GM19463 (cell line): ENCODE results near the gene ZNF536.

Experiments
- ATAC-seq: cut with Tn5 transposase; IDR thresholded peaks from one replicate; pipeline ENCODE4 v1.9.1; 2021; ENCODE audit warnings: mild to moderate bottlenecking, moderate library complexity; ENCODE audit not compliant: unreplicated experiment

The ZNF536 gene

DNA sequence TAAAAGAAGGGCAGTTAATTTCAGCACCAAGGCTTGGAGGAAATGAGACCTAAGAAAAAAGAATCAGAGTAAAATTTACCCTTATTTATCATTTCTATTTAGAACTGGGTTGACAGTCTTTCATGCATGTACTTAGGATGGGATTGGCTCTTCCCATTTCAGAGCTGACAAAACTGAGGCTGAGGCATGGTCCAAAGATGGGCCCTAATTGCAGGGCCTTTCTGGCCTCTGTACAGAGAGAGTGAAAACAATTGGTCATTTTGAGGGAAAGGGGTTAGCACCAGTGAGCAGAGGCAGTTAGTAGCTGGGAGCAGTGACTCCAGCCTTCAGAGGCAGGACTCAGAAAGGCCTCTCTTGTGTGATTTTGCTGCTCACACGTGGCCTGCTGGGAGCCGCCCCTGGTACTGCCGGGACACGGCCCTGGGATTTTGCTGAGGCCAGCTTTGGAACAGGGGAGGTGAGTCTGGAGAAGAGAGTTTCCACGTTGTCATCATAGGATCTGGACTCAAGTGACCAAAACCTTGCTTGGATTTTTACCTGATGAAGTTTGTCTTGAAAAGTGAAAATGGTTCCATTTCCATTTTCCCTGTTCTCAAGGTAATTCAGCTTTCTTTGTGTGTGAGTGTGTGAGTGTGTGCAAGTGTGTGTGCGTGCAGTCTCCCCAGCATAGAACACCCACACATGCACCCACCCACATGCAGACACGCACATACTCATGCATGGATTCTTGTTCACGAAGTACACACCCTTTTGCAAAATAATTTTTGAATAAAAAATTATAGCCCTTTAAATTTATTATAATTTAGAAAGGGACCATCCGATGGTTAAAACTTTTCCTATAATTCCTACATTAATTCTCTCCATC is at the start of gene ZNF536:
Gene ZNF536 (plus strand): TSS at position 425 of the 865 bp plus-strand sequence. CDS start 71,179 bp downstream, outside the sequence.
- no peak for ATAC-seq

DNA sequence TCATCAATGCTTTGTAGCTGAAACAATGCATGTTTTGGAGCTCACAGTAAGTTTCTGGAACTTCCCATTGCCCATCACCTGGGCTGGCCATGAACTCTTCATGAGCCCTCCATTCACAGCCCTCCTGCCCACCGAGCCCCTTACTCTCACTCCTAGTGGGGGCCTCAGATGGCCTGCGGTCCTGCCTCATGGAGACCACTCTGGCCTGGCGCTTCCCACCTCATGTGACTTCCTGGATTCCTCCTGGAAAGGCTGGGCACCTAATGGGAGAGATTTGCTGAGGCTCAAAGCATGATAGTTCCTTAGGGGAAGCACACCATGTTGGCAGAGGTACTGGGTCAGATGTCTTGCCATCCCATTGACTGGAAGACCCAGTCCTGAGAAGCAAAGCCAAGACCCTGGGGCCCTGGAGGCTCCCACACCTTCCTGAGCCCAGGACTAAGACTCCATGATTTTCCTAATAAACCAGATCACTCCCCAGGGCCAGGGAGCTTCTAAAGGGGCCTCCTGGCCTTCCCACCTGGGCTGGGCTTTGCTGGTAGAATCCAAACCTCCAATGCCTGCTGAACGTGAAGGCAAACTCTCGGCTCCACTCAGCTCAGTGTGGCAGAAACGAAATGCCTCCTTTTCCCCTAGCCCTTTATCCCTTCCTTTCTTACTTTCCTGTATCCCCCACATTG is 49.4 kb upstream of the ZNF536 start:
- no peak for ATAC-seq

- ATAC-seq, result no peak
Measured at GRCh38 chr19:30323904-30324303, 48.3 kb upstream of the ZNF536 start.

DNA sequence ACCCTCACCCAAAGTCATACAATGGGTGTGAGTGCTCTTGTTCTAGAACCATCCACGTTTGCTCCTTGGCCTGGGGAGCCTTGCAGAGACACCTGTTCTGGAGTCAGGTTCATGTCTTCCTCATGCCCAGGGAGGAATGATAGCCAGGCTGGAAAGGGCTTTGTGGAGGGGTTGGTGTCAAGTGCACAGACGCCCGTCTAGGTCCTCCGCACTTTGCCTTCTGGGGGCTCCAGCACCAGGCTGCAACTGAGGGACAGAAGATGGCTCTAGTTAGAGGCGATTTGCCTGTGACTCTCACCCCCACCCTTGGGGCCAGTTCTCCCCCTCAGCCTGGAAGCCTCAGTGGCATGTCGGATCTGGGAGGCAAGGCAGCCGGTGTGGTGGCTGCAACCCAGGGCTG is 47.2 kb upstream of the ZNF536 start:
- no peak for ATAC-seq

- ATAC-seq, result no peak
Measured at GRCh38 chr19:30325676-30326392, 46.4 kb upstream of the ZNF536 start.

DNA sequence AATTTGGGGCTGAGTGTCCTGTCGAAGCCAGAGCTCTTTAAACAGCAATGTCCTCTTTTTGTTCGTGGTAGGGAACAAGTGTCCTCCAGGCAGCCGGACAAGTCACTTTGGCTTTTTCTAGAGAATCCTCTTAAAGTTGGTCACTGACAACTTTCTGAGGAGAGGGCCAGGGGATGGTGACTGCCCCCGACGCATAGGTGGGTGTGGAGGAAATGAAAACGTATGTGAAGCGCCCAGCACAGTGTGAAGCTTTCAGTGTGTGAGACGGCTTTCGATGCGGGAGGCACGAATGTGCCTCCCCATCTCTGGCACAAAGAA is 45.8 kb upstream of the ZNF536 start:
- ATAC-seq, result no peak

GRCh38 chr19:30327331-30327730 is 44.9 kb upstream of the ZNF536 start:
- ATAC-seq, result no peak

DNA sequence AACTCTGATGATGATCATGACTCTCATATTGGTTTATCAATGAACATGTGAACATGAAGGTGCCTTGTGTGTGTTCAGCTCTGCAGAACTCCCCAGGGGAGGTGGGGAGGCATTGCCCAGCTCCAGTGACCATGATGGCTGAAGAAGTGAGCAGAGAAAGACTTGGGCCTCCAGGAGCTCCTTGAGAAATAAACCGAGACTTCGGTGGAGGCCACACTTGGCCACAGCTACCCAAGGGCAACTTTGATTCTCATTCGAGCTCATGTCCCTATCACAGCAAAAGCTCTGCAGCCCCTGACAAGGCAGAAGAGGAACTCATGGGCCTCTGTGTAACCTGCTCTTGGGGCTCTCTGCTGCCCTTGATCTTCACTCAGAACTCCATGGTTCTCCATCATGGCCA is 44.1 kb upstream of the ZNF536 start:
- ATAC-seq, result no peak

- no peak for ATAC-seq
Measured at GRCh38 chr19:30330266-30330665, 41.9 kb upstream of the ZNF536 start.

- no peak for ATAC-seq
Measured at GRCh38 chr19:30332445-30333234, 39.5 kb upstream of the ZNF536 start.

- ATAC-seq, result no peak
Measured at GRCh38 chr19:30333291-30334065, 38.7 kb upstream of the ZNF536 start.

GRCh38 chr19:30334841-30335240 is 37.3 kb upstream of the ZNF536 start:
- ATAC-seq, result no peak

DNA sequence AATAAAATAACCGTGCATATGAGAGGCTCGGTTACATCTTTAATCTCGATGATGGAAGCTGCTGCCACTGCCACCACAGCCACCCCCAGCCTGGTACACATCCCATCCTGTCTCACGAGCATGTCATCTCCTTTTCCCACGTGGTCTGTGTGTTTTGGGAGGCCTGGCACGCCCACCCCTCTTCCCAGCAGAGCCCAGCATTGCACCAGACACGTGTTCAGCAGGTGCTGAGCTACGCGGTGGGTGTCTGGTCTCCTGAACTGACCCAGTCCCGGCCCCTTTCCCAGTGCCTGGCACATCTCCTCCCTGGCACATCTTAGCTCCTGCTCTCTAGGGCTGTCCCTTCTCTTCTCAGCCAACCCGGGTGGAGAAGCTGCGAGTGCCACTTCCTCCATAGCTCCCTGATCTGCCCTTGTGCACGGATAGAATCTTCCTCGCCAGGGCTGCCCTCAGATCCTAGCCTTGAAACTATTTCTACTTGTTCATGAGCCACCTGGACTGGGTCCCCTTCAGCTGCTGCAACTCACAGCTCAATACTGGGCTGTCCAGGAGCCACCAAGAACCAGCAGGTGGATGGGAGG is 36.8 kb upstream of the ZNF536 start:
- ATAC-seq, result no peak

DNA sequence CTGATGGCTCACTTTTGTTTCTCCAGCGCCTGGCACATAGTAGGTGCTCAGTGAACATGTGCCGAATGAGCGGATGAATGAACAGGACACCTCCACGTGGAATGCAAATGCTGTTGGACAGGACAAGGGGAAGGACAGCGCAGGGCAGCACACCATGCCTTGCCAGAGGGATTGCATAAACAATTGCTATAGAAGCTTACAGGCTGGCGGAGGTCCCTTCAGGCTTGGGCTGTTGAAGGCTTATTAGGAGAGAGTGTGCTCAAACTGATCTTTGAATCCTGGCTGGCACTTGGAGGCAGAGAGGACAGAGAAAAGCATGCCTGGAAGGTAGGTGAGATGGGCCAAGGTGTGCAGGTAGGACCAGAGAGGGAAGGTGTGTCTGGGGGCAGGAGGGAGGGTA is 35.9 kb upstream of the ZNF536 start:
- ATAC-seq, result no peak

- ATAC-seq, result no peak
Measured at GRCh38 chr19:30338041-30338456, 34.1 kb upstream of the ZNF536 start.

GRCh38 chr19:30338878-30339623 is 33.1 kb upstream of the ZNF536 start:
- no peak for ATAC-seq

- ATAC-seq, result no peak
Measured at GRCh38 chr19:30339624-30340525, 32.3 kb upstream of the ZNF536 start.
